HEK293 (cell line): ENCODE results near the gene RNF31.

Experiments used
- CTCF ChIA-PET: fragments of 350-600 bp; formaldehyde crosslinking; extraction: SDS; loops from one replicate; lab custom pipeline; 2021; ENCODE audit warnings: antibody characterized with exemption; lab: Yijun Ruan, JAX
- POLR2A ChIA-PET: fragments of 300-600 bp; formaldehyde crosslinking; extraction: SDS; loops from one replicate; lab custom pipeline; 2020; ENCODE audit warnings: antibody characterized with exemption, inconsistent platforms; lab: Yijun Ruan, JAX
- H3K27ac ChIP-seq: fragments of 200-500 bp; sonication (Bioruptor generic); 2 replicates; pipeline ENCODE4 v1.5.1; 2014; ENCODE audit warnings: low read depth, low read length, control low read depth, inconsistent platforms; ENCODE audit errors: extremely low read depth
- H3K36me3 ChIP-seq, 2 experiments: fragments of 200-500 bp in 1 of 2; sonication (Bioruptor generic) in 1 of 2; 1 replicate in 1 of 2; 2 replicates in 1 of 2; pipeline ENCODE4 v1.5.1; 2014 to 2017; ENCODE audit warnings: inconsistent platforms in 2 of 2, low read length in 2 of 2; ENCODE audit not compliant: control insufficient read depth in 2 of 2, insufficient read depth in 1 of 2
- H3K4me1 ChIP-seq: fragments of 200-500 bp; sonication (Bioruptor generic); 2 replicates; pipeline ENCODE4 v1.5.1; 2014; ENCODE audit warnings: mild to moderate bottlenecking, low read length, inconsistent platforms; ENCODE audit not compliant: control insufficient read depth, insufficient read depth
- H3K4me3 ChIP-seq: 2 replicates; pipeline ENCODE4 v1.5.1; 2011; ENCODE audit warnings: low read depth, mild to moderate bottlenecking, control low read depth, low read length, moderate library complexity
- H3K9me3 ChIP-seq: fragments of 200-500 bp; sonication (Bioruptor generic); 2 replicates; pipeline ENCODE4 v1.5.1; 2014; ENCODE audit warnings: low read depth, low read length, inconsistent platforms; ENCODE audit not compliant: control insufficient read depth, insufficient read depth
- KLF7 ChIP-seq: fragments of 450-650 bp; formaldehyde crosslinking; IDR thresholded peaks from 2 replicates; pipeline ENCODE4 v1.5.1; 2016; ENCODE audit warnings: missing biosample characterization, missing genetic modification characterization, borderline replicate concordance
- PRDM2 ChIP-seq: fragments of 450-650 bp; formaldehyde crosslinking; IDR thresholded peaks from 2 replicates; pipeline ENCODE4 v1.5.1; 2016; ENCODE audit warnings: missing biosample characterization, missing genetic modification characterization, borderline replicate concordance
- SCRT2 ChIP-seq: fragments of 450-650 bp; formaldehyde crosslinking; IDR thresholded peaks from 2 replicates; pipeline ENCODE4 v1.5.1; 2016; ENCODE audit warnings: missing biosample characterization, missing genetic modification characterization
- ZBTB26 ChIP-seq: fragments of 450-650 bp; formaldehyde crosslinking; optimal IDR thresholded peaks from 2 replicates; pipeline ENCODE3; 2016; ENCODE audit warnings: missing biosample characterization, mild to moderate bottlenecking, missing genetic modification characterization
- ZNF138 ChIP-seq: fragments of 450-650 bp; formaldehyde crosslinking; IDR thresholded peaks from 2 replicates; pipeline ENCODE4 v1.5.1; 2016; ENCODE audit warnings: missing biosample characterization, missing genetic modification characterization, borderline replicate concordance
- ZNF140 ChIP-seq: fragments of 450-650 bp; formaldehyde crosslinking; IDR thresholded peaks from 2 replicates; pipeline ENCODE4 v1.5.1; 2016; ENCODE audit warnings: missing biosample characterization, missing genetic modification characterization
- ZNF146 ChIP-seq: fragments of 450-650 bp; formaldehyde crosslinking; IDR thresholded peaks from 2 replicates; pipeline ENCODE4 v1.5.1; 2016; ENCODE audit warnings: missing biosample characterization, missing genetic modification characterization
- ZNF221 ChIP-seq: fragments of 450-650 bp; formaldehyde crosslinking; IDR thresholded peaks from 2 replicates; pipeline ENCODE4 v1.5.1; 2017; ENCODE audit warnings: missing biosample characterization, missing genetic modification characterization, borderline replicate concordance
- ZNF223 ChIP-seq: fragments of 450-650 bp; formaldehyde crosslinking; IDR thresholded peaks from 2 replicates; pipeline ENCODE4 v1.5.1; 2016; ENCODE audit warnings: missing biosample characterization, missing genetic modification characterization
- ZNF266 ChIP-seq: fragments of 450-650 bp; formaldehyde crosslinking; IDR thresholded peaks from 2 replicates; pipeline ENCODE4 v1.5.1; 2016; ENCODE audit warnings: missing biosample characterization, missing genetic modification characterization, low read depth
- ZNF366 ChIP-seq: fragments of 450-650 bp; formaldehyde crosslinking; conservative IDR thresholded peaks from 2 replicates; pipeline ENCODE4 v1.5.1; 2016; ENCODE audit warnings: missing biosample characterization, missing genetic modification characterization
- ZNF561 ChIP-seq: fragments of 450-650 bp; IDR thresholded peaks from 2 replicates; pipeline ENCODE4 v1.5.1; 2018; ENCODE audit warnings: missing biosample characterization, missing genetic modification characterization, borderline replicate concordance
- ZNF624 ChIP-seq: fragments of 450-650 bp; formaldehyde crosslinking; IDR thresholded peaks from 2 replicates; pipeline ENCODE4 v1.5.1; 2017; ENCODE audit warnings: missing biosample characterization, missing genetic modification characterization
- ZNF747 ChIP-seq: fragments of 450-650 bp; formaldehyde crosslinking; IDR thresholded peaks from 2 replicates; pipeline ENCODE4 v1.5.1; 2016; ENCODE audit warnings: missing biosample characterization, missing genetic modification characterization
- ZNF830 ChIP-seq: fragments of 450-650 bp; IDR thresholded peaks from 2 replicates; pipeline ENCODE4 v1.5.0; 2018; ENCODE audit warnings: missing biosample characterization, missing genetic modification characterization, low read depth, mild to moderate bottlenecking, moderate library complexity
- ZXDB ChIP-seq: fragments of 450-650 bp; formaldehyde crosslinking; IDR thresholded peaks from 2 replicates; pipeline ENCODE4 v1.5.1; 2016; ENCODE audit warnings: missing biosample characterization, missing genetic modification characterization

The RNF31 gene

GRCh38 chr14:24206260-24207103 is 59.2 kb downstream of the RNF31 start (continued):
- TF ChIP-seq ZNF146 (tag by site-specific recombination) (no peak), ZNF266 (tag by site-specific recombination) (no peak), ZNF221 (tag by site-specific recombination) (no peak), ZNF624 (tag by site-specific recombination) (no peak), ZNF747 (tag by site-specific recombination) (no peak), ZNF366 (tag by site-specific recombination) (no peak), SCRT2 (tag by site-specific recombination) (no peak), ZNF830 (tag by site-specific recombination) (no peak), ZNF223 (no peak), ZBTB26 (tag by site-specific recombination) (no peak)

- CTCF ChIA-PET, result no interaction called here
- H3K27ac ChIP-seq, result no peak overlapping the region
- no peak overlapping the region for H3K4me3 ChIP-seq
- no peaks in the 10 kb centered on the region for H3K4me1 ChIP-seq
- H3K9me3 ChIP-seq, result no peaks in the 10 kb centered on the region
- peaks cover 23 to 76% of the 10 kb centered on the region in 2 experiments for H3K36me3 ChIP-seq
- POLR2A ChIA-PET, result interaction anchor here (1.5 kb wide), 1 partner anchor 12 kb away, joined by 5 read pairs; the partner anchor contains the start of gene TM9SF1
- peak; percentile 60 for TF ChIP-seq SCRT2 (tag by site-specific recombination)
- no peak for TF ChIP-seq ZNF747 (tag by site-specific recombination)
Measured at GRCh38 chr14:24207104-24207551, 59.8 kb downstream of the RNF31 start.

- CTCF ChIA-PET, result no interaction called here
- Histone ChIP-seq H3K4me3 (no peak overlapping the region), H3K36me3 (peaks cover 23 to 76% of the 10 kb centered on the region in 2 experiments), H3K27ac (no peak overlapping the region; the same call in 1 of the 2 replicates)
- TF ChIP-seq ZNF561 (tag by site-specific recombination) (no peak), ZNF140 (no peak), ZXDB (tag by site-specific recombination) (no peak), PRDM2 (tag by site-specific recombination) (no peak), ZNF138 (tag by site-specific recombination) (no peak), KLF7 (tag by site-specific recombination) (no peak), ZNF146 (tag by site-specific recombination) (no peak)
- TF ChIP-seq, all 188 proteins: peak for 0
- no peaks in the 10 kb centered on the region for H3K4me1 ChIP-seq
- POLR2A ChIA-PET, result interaction anchor here (1.5 to 1.6 kb wide), 2 partner anchors 12 to 93 kb away, joined by 3 to 5 read pairs; partner anchors contain the start of genes DCAF11, NRL and TM9SF1
- no peaks in the 10 kb centered on the region for H3K9me3 ChIP-seq
Measured at GRCh38 chr14:24207625-24208024, 60.3 kb downstream of the RNF31 start.
